CD4-positive, CD25-positive, alpha-beta regulatory T cell (primary cell): ENCODE data around the gene ARID3A. TPM values are rescaled to one million over a fixed set of nuclear protein-coding genes. Genes with fewer than 3 reads are reported as not detected.

Source experiments
- ATAC-seq, 2 donors: fragments of 150-1000 bp; cut with Tn5 transposase; one replicate each; pipeline ENCODE4 v1.10.0; 2021; ENCODE audit warnings: low read depth in 2 of 2, moderate number of reproducible peaks in 2 of 2, moderate library complexity in 1 of 2
- DNase-seq, 3 donors: peaks; one replicate each; pipeline versions ENCODE4 v3.0.0 to v3.0.0-alpha.2; 2012 to 2022; ENCODE audit warnings: mixed read lengths in 1 of 3
- H3K27ac ChIP-seq: one replicate; pipeline ENCODE4 v1.7.0; 2013; ENCODE audit warnings: mild to moderate bottlenecking, low read length; ENCODE audit not compliant: insufficient read depth, poor library complexity, severe bottlenecking
- H3K27me3 ChIP-seq: one replicate; pipeline ENCODE4 v1.7.0; 2013; ENCODE audit warnings: low read length; ENCODE audit not compliant: control insufficient read depth, insufficient read depth
- H3K36me3 ChIP-seq: one replicate; pipeline ENCODE4 v1.7.0; 2013; ENCODE audit warnings: mild to moderate bottlenecking, low read length, moderate library complexity; ENCODE audit not compliant: control insufficient read depth, insufficient read depth
- H3K4me1 ChIP-seq: 2 replicates; pipeline ENCODE4 v1.7.0; 2013; ENCODE audit warnings: mild to moderate bottlenecking, low read length; ENCODE audit not compliant: insufficient read depth, control insufficient read depth, poor library complexity, severe bottlenecking
- H3K4me3 ChIP-seq: one replicate; pipeline ENCODE4 v1.7.0; 2013; ENCODE audit warnings: low read depth, mild to moderate bottlenecking, low read length, moderate library complexity
- H3K9me3 ChIP-seq, 2 experiments: 1 replicate in 1 of 2; 2 replicates in 1 of 2; pipeline ENCODE4 v1.7.0; 2013; ENCODE audit warnings: low read length in 2 of 2, mild to moderate bottlenecking in 1 of 2, moderate library complexity in 1 of 2; ENCODE audit not compliant: control insufficient read depth in 2 of 2
- H3K27ac Mint-ChIP-seq, 3 donors: one replicate each; pipeline ENCODE4 v1.8.0; 2020 to 2022; ENCODE audit warnings: mild to moderate bottlenecking in 3 of 3, mixed read lengths in 3 of 3, moderate library complexity in 2 of 3
- H3K27me3 Mint-ChIP-seq: one replicate; pipeline ENCODE4 v1.8.0; 2022; ENCODE audit warnings: mild to moderate bottlenecking, mixed read lengths
- H3K36me3 Mint-ChIP-seq: one replicate; pipeline ENCODE4 v1.8.0; 2020; ENCODE audit warnings: mixed read lengths
- H3K4me1 Mint-ChIP-seq, 4 donors: one replicate each; pipeline ENCODE4 v1.8.0; 2020 to 2022; ENCODE audit warnings: mixed read lengths in 4 of 4, mild to moderate bottlenecking in 1 of 4
- H3K4me3 Mint-ChIP-seq, 4 donors: one replicate each; pipeline ENCODE4 v1.8.0; 2020 to 2022; ENCODE audit warnings: mild to moderate bottlenecking in 4 of 4, mixed read lengths in 4 of 4, moderate library complexity in 3 of 4
- H3K9me3 Mint-ChIP-seq, 7 donors: one replicate each; pipeline ENCODE4 v1.8.0; 2020 to 2022; ENCODE audit warnings: mixed read lengths in 7 of 7, mild to moderate bottlenecking in 3 of 7, moderate library complexity in 2 of 7
- polyA plus RNA-seq, 4 donors: library from polyadenylated mRNA; unstranded; fragments of 300-500 nt; fragmentation: Illumina TruSeq; gene quantifications; one replicate each; pipeline ENCODE4 v1.2.3, GENCODE V29; 2021
- total RNA-seq: library from RNA; stranded (reverse); gene quantifications from one replicate; pipeline ENCODE4 v1.2.3, GENCODE V29; 2022

Gene ARID3A
- total and polyA plus RNA-seq, 5 donors from 2014 or later = 0.63 to 14.4 (median 1.3) TPM

- Mint-ChIP-seq H3K36me3 (peaks cover 12% of the 10 kb centered on the region), H3K27ac (peak overlapping the region in 1 of 3 donors; percentile 44), H3K9me3 (peaks cover 0 to 5% (median 3%) of the 10 kb centered on the region in 7 donors), H3K4me1 (no peaks in the 10 kb centered on the region), H3K4me3 (peak overlapping the region in 1 of 4 donors; percentile 15), H3K27me3 (no peaks in the 10 kb centered on the region)
- no peak overlapping the region for H3K4me3 ChIP-seq
- peaks cover 21% of the 10 kb centered on the region for H3K36me3 ChIP-seq
- no peak overlapping the region for H3K27ac ChIP-seq
- H3K27me3 ChIP-seq = no peaks in the 10 kb centered on the region
- no peak for DNase-seq
- no peaks in the 10 kb centered on the region for H3K4me1 ChIP-seq
- peaks cover 5 to 7% of the 10 kb centered on the region in 2 experiments for H3K9me3 ChIP-seq
- ATAC-seq = no peak
Observed at GRCh38 chr19:972281-972680, 46.4 kb downstream of the ARID3A start.

GRCh38 chr19:973726-974563 is 48.1 kb downstream of the ARID3A start:
- H3K4me3 Mint-ChIP-seq = no peak overlapping the region
- H3K27me3 Mint-ChIP-seq = no peaks in the 10 kb centered on the region
- H3K9me3 ChIP-seq = peaks cover 5 to 7% of the 10 kb centered on the region in 2 experiments
- H3K36me3 ChIP-seq = peaks cover 13% of the 10 kb centered on the region
- no peaks in the 10 kb centered on the region for H3K4me1 ChIP-seq
- no peaks in the 10 kb centered on the region for H3K27me3 ChIP-seq
- H3K4me3 ChIP-seq = no peak overlapping the region
- ATAC-seq (no peak), DNase-seq (no peak)
- no peaks in the 10 kb centered on the region for H3K4me1 Mint-ChIP-seq
- no peak overlapping the region for H3K27ac Mint-ChIP-seq
- peaks cover 12% of the 10 kb centered on the region for H3K36me3 Mint-ChIP-seq
- H3K27ac ChIP-seq = no peak overlapping the region
- H3K9me3 Mint-ChIP-seq = peaks cover 0 to 5% (median 3%) of the 10 kb centered on the region in 7 donors

DNA sequence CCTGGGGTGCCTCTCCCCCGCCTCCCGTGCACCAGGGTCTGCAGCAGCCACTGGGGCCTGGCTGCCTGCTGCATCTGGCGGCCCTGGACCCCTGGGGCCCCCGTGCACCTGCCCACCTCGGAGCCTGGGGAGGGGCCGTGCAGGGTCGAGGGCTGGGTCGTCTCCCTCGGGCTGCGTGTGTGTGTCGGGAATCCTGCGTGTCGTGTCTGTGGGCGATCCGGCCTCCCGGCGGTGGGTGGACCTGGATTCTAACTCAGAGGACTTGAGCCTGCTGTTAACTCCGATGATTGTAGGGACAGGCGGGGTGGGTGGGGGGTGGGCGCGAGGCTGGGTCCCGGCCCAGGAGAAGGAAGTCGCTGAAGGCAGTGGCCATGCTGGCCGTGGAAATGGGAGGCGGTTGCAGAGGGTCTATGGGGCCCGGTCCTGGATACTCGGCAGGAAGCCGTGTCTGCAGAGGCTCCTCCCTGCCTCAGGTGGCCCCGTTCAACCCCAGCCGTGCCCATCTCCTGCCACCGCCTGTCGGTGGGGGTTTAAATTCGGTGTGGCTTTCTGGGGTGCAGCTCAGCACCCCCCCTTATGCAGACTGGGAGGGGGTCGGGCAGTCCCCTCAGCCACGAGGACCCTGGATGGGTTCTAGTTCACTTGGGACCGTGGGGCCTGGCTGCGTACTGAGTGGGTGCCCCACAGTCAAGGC is 48.9 kb downstream of the ARID3A start:
- Histone ChIP-seq H3K9me3 (peaks cover 5 to 7% of the 10 kb centered on the region in 2 experiments), H3K4me3 (no peak overlapping the region), H3K27ac (no peak overlapping the region), H3K27me3 (no peaks in the 10 kb centered on the region), H3K4me1 (no peaks in the 10 kb centered on the region), H3K36me3 (peaks cover 11% of the 10 kb centered on the region)
- DNase-seq (no peak), ATAC-seq (no peak)
- Mint-ChIP-seq H3K27me3 (no peaks in the 10 kb centered on the region), H3K36me3 (peaks cover 12% of the 10 kb centered on the region), H3K27ac (no peak overlapping the region), H3K4me1 (no peaks in the 10 kb centered on the region), H3K4me3 (no peak overlapping the region), H3K9me3 (peaks cover 0 to 5% (median 3%) of the 10 kb centered on the region in 7 donors)

DNA sequence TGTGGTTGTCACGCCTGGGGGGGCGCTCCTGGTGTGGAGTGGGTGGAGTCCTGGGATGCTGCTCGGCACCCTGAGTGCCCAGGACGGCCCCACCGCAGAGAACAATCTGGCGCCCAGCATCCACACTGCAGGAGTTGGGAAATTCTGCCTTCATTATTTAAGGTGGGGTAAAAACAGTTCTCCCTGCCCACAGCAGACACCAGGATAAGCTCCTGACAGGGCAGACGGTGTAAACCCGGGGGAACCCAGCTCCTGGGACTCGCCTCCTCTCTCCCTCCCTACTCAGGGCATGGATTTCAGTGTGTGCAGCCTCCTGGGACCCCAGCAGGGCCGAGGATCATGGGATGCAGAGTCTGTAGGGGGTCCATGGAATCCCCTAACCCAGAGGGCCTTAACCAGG is 50.6 kb downstream of the ARID3A start:
- DNase-seq (no peak), ATAC-seq (no peak)
- Histone ChIP-seq H3K27ac (no peak overlapping the region), H3K36me3 (peaks cover 2% of the 10 kb centered on the region), H3K4me3 (no peak overlapping the region), H3K27me3 (no peaks in the 10 kb centered on the region), H3K9me3 (no peaks in the 10 kb centered on the region), H3K4me1 (no peaks in the 10 kb centered on the region)
- Mint-ChIP-seq H3K27ac (no peak overlapping the region), H3K27me3 (no peaks in the 10 kb centered on the region), H3K4me1 (no peaks in the 10 kb centered on the region), H3K4me3 (no peak overlapping the region), H3K36me3 (peaks cover 6% of the 10 kb centered on the region), H3K9me3 (peaks cover 0 to 3% (median 0%) of the 10 kb centered on the region in 7 donors)

GRCh38 chr19:977058-977464 is 51.2 kb downstream of the ARID3A start:
- Mint-ChIP-seq H3K9me3 (peaks cover 0 to 3% (median 0%) of the 10 kb centered on the region in 7 donors), H3K4me1 (no peaks in the 10 kb centered on the region), H3K27ac (no peak overlapping the region), H3K27me3 (no peaks in the 10 kb centered on the region), H3K4me3 (no peak overlapping the region), H3K36me3 (peaks cover 6% of the 10 kb centered on the region)
- Histone ChIP-seq H3K9me3 (no peaks in the 10 kb centered on the region), H3K27me3 (no peaks in the 10 kb centered on the region), H3K4me3 (no peak overlapping the region), H3K36me3 (no peaks in the 10 kb centered on the region), H3K4me1 (no peaks in the 10 kb centered on the region), H3K27ac (no peak overlapping the region)
- no peak for DNase-seq
- no peak for ATAC-seq

DNA sequence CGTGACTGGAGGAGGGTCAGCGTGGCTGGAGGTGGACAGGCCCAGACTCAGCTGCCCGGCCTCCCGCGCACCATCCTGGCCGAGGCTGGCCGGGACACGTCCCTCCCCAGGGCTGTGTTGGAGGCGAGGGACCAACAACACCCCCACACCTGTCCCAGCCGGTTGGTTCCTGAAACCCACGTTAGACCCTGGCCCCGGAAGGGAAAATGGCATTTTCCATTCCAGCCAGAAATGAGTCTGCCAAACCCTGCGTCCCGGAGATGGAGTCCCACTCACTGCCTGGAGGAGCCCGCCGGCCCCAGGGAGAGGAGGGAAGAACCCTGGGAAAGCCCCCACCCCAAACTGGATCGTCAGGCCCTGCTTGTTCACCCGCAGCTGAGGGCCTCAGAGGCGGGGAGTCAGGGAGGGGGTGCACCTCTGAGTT is 53.5 kb downstream of the ARID3A start:
- Histone ChIP-seq H3K4me1 (peaks cover 17% of the 10 kb centered on the region), H3K36me3 (no peaks in the 10 kb centered on the region), H3K27ac (no peak overlapping the region), H3K9me3 (no peaks in the 10 kb centered on the region), H3K4me3 (no peak overlapping the region), H3K27me3 (no peaks in the 10 kb centered on the region)
- no peaks in the 10 kb centered on the region for H3K9me3 Mint-ChIP-seq
- no peak for DNase-seq
- H3K4me1 Mint-ChIP-seq = peaks cover 0 to 10% (median 5%) of the 10 kb centered on the region in 4 donors
- H3K4me3 Mint-ChIP-seq = no peak overlapping the region
- H3K36me3 Mint-ChIP-seq = no peaks in the 10 kb centered on the region
- no peak overlapping the region for H3K27ac Mint-ChIP-seq
- H3K27me3 Mint-ChIP-seq = no peaks in the 10 kb centered on the region
- no peak for ATAC-seq

DNA sequence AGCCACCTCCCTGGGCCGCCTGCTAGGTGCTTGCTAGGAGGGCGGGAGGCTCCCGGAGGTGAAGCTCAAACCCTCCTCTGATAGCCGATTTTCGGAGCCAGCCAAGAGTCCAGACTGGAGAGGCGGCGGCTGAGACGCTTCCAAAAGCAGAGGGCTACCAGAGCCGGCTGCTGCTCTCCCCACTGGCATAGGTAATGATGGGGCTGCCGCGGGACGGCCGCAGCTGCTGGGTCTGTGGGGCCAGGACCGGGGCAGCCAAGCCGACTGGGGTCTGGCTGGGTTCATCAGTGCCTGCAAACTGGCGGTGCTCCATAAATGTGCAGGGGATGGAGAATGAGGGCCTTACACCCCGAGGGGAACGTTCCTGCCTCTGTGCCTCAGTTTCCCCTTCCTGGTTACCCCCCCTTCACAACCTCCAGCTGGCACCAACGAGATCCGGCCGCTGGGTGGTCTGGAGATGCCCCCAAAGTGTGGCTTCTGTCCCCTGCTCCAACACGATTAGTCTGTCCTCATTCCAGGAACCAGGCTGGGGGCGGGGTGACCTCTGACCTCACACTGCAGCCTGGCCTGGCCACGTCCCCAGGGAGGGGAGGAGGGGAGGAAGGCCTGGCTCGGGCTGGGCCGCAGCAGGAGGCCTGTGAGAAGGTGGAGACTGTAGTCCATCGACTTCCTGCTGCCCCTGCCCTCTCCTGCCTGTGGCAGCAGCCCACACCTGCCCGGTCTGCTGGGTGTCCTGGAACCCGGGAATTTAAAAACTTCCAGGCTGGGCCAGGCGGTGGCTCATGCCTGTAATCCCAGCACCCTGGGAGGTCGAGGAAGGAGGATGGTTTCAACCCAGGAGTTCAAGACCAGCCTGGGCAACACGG is 54.5 kb downstream of the ARID3A start:
- H3K9me3 ChIP-seq = no peaks in the 10 kb centered on the region
- peaks cover 22% of the 10 kb centered on the region for H3K4me1 ChIP-seq
- ATAC-seq (no peak), DNase-seq (no peak)
- no peaks in the 10 kb centered on the region for H3K36me3 ChIP-seq
- no peak overlapping the region for H3K4me3 ChIP-seq
- Mint-ChIP-seq H3K4me3 (no peak overlapping the region), H3K4me1 (peaks cover 0 to 18% (median 11%) of the 10 kb centered on the region in 4 donors), H3K9me3 (no peaks in the 10 kb centered on the region), H3K27me3 (no peaks in the 10 kb centered on the region), H3K27ac (no peak overlapping the region), H3K36me3 (no peaks in the 10 kb centered on the region)
- H3K27ac ChIP-seq = no peak overlapping the region
- H3K27me3 ChIP-seq = no peaks in the 10 kb centered on the region
